ENCODE results near the gene PTP4A1. TPM values are rescaled to one million over a fixed set of nuclear protein-coding genes. Genes with fewer than 3 reads are reported as not detected.
"Not testable (repeated sequence)": the region's sequence is repeated elsewhere in the genome, so short reads cannot be mapped to it uniquely, and the experiment has no call there.

Gene PTP4A1
- 10 to 100 TPM; 18.2 to 27.5 TPM for total RNA-seq
- long read RNA-seq, donor 1, partial matches to known transcripts = 0 of 1 reads
- long read RNA-seq, donor 1, other reads (novel, unspliced or antisense) = 0 of 1 reads
- long read RNA-seq, donor 2 = 0 reads

DNA sequence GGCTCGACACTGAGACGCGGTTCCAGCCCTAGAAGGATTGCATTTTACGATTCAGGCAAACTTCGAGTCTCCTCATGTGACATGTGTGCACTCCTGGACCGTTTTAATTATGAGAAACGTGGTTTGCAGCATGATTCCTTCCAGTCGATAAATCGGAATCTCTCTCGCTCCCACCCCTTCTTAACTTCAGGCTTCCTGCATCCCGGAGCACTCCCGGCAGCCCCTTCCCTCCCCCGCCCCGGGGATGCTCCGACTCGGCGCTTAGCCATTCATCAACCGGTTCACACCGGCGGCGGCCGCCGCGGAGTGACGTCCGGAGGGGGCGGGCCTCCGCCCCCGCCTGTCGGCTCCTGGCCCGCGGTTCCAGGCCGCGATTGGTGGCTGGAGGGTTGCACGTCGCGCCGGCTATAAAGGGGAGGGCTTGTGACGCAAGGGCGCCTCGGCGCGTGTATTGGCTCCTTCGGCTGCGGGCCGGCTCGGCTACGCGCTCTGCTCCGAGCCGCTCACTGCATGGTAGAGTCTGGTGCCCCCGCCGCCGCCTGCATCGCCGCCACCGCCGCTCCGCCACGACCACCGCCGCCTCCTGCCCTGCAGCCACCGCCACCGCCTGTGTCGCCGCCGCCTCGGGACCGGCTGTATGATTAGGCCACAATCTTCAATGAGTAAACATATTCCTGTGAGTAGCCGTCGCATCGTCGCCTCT lies at the start of gene PTP4A1, which contains the start of gene LOC128125822:
TSS of gene PTP4A1 (plus strand) at position 437 of the 703 bp plus-strand sequence. CDS start 4,401 bp downstream, outside the sequence.
TSS of gene LOC128125822 (plus strand) at position 437 of the 703 bp plus-strand sequence.
- intact Hi-C loops (cut with DNase I) = loop anchor here in 1 of 2 donors (10.0 kb wide), 1 partner anchor 63 kb away; the partner anchor contains the start of gene PHF3
- peak; percentile 100 for DNase-seq (ENCODE audit: low spot score)

DNA sequence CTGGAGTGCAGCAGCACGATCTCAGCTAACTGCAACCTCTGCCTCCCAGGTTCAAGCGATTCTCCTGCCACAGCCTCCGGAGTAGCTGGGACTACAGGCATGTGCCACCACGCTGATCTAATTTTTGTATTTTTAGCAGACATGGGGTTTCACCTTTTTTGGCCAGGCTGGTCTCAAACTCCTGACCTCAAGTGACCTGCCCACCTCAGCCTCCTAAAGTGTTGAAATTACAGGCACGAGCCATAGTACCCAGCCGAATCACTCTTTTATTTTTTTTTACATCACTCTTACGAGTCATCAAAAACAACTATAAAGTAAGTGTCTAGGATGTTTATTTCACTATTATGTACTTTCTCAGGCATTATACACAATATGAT lies 49.4 kb upstream of the PTP4A1 start:
- DNase-seq (ENCODE audit: low spot score) = not testable (repeated sequence)
- intact Hi-C loops (cut with DNase I) = loop anchor here in 1 of 2 donors (10.0 kb wide), 1 partner anchor 1638 kb away; no protein-coding TSS in a partner anchor

DNA sequence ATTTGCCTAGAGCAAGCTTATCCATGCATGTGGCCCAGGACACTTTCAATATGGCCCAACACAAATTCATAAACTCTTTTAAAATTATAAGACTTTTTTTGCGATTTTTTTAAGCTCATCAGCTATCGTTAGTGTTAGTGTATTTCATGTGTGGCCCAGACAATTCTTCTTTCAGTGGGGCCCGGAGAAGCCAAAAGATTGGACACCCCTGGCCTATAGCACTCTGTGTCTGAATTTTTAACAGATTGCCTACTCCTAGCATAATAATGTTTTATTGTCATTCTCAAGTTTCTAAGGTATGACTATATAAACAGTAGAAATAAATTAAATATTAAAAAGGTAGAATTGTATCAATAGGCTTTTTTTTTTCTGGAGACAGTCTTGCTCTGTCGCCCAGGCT lies 48.6 kb upstream of the PTP4A1 start:
- intact Hi-C loops (cut with DNase I) = loop anchor here in 1 of 2 donors (10.0 kb wide), 1 partner anchor 1639 kb away; no protein-coding TSS in a partner anchor

DNA sequence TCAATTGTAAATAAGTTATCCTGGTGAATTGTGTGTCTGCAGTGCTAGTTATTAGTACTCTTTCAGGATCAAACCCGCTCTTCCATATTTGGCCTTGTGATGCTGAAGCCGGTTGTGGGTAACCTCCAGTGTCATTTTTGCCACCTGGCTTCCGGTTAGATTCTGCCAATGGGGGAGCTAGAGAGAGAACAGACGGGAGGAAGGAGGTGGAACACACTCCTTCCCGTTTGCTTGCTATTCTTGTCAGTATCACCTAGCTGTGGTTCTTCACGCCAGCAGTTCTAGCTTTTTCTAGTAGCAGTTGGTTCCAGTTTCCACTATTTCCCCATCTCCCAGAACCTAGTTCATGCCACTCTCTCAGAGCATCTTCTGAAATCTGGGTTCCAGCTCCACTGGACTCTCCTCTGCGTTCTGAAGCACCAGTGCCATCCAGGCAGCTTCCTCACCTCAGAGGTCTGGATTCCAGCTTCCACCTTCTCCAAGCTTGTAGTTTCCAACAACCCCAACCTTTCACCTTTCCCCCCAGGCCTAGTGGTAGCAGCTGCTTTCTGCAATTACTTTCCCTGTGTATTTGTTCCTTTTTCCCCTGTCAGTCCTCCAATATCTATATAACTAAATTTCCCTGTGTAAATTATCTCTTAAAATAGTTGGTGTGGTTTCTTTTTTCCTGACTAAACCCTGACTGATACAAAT lies 46.9 kb upstream of the PTP4A1 start:
- no peak for DNase-seq (ENCODE audit: low spot score)
- intact Hi-C loops (cut with DNase I) = loop anchor here in 1 of 2 donors (10.0 kb wide), 1 partner anchor 1641 kb away; no protein-coding TSS in a partner anchor

More for the DNA sequence above, 48.6 kb upstream of the PTP4A1 start:
- DNase-seq (ENCODE audit: low spot score) = no peak

DNA sequence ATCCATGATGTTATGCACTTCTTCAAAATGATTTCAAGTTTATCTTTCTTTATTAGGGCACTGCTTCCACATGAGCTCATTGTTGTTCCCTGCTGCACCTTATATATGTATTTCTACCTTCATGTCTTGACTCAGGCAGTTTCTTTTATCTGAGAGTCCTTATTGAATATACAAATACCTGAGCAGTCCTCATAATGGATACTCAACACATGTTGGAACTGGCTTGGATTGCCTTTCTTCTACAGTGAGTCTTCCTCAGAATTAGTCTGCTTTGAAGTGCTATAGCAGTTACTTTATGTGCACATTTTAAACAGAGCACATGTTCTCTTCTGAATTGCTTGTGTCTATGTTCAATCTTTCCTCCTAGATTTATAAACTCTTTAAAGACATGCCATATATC lies 45.3 kb upstream of the PTP4A1 start:
- intact Hi-C loops (cut with DNase I) = loop anchor here in 1 of 2 donors (10.0 kb wide), 1 partner anchor 1642 kb away; no protein-coding TSS in a partner anchor

DNA sequence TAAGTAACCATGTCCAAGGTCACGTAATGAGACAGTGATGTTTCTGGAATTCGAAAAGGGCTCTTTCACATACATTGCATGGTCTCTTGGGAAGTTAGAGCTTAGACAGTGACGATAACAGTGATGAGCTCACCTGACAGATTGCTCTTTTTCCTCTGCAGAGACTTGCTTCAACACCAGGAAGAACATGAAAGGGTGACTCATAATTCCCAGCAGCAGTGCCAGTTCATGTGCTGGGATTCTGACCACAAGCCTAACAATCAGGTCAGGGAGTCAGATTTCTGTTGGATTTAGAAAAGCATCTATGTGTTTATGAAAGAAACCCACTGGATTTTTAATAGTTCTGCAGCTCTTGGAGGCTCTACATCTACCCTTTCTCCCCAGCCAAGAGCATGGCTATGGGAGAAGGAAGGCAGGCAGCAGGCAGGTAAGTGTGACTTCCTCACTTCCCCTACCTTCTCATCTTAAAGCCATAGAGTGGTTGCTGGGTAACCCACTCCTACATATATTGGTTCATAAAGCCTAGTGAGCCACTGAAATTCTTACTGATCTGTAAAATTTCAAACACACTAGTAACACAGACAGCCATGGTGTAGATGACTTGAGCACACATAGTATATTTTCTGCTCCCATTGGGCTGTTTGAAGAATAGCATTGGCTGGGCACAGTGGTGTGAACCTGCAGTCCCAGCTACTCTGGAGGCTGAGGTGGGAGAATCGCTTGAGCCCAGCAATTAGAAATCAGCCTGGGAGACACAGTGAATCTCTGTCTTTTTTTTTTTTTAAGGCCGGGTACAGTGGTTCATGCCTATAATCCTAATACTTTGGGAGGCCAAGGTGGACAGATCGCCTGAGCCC lies 44.4 kb upstream of the PTP4A1 start:
- DNase-seq (ENCODE audit: low spot score) = no peak
- intact Hi-C loops (cut with DNase I) = loop anchor here in 1 of 2 donors (10.0 kb wide), 1 partner anchor 1643 kb away; no protein-coding TSS in a partner anchor

More for the DNA sequence above, 45.3 kb upstream of the PTP4A1 start:
- no peak for DNase-seq (ENCODE audit: low spot score)

DNA sequence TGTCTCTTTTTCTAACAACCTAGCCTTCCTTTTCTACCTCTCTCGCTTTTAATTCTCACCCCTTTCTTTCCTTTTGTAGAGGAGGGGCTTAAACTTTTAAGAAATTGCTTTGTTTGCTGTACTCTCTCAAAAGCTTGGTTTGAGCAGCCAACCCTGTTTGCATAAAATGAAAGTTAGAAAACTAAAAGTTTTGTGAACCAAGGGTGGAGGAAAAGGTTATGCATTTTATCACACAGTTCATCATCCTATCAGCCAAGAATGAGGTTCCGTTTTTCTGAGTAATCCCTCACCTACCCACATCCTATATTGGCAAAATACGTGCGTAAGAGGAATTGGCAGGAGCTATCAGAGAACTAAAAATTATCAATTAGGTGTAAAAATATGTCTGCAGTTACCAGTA lies 42.8 kb upstream of the PTP4A1 start:
- no peak for DNase-seq (ENCODE audit: low spot score)
- intact Hi-C loops (cut with DNase I) = loop anchor here in 1 of 2 donors (10.0 kb wide), 1 partner anchor 1645 kb away; no protein-coding TSS in a partner anchor

DNA sequence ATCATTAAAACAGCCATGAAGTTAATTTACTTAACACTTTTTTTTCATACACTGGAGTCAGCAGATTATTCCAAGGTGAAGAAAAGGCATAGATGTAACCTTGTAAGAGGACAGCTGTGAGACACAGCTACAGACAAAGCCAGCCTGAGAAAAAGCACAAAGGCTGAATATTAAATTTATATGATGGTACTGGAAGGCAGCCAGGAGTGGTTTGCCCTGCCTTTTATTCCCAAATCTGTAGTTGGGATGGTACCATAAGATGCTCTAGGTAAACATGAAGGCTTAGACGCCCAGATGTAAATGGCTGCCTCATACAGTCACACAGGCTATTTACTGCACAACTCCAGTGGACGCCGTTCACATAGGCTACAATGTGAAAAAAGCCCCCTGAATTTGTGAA lies 42.1 kb upstream of the PTP4A1 start:
- no peak for DNase-seq (ENCODE audit: low spot score)
- intact Hi-C loops (cut with DNase I) = no loop called here

DNA sequence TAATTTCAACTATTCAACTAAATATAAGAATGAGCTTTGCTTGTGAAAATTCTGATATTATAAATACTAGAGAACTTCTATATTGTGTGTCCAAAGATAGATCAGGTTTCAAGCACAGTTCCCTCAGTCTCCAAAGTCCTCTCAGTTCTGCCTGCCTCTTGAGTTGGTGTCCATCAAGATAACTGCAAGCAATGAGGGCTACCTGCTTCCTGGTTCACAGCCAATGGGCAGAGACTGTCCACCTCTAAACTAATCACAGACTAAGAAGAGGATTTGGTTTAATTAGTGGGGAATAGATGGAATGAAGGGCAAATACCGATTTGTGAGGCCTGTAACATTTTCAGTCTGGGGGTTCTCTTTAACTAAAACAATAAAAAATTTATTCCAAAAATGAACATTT lies 41.3 kb upstream of the PTP4A1 start:
- intact Hi-C loops (cut with DNase I) = no loop called here
- DNase-seq (ENCODE audit: low spot score) = no peak

DNA sequence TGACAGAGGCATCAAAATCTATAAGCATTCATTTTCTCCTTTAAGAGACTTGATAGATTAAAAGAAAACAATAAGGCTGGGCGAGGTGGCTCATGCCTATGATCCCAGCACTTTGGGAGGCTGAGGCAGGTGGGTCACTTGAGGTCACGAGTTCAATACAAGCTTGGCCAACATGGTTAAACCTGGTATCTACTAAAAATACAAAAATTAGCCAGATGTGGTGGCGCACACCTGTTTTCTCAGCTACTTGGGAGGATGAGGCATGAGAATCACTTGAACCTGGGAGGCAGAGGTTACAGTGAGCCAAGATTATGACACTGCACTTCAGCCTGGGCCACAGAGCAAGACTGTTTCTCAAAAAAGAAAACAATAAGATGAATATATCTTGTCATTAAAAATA lies 39.3 kb upstream of the PTP4A1 start:
- no peak for DNase-seq (ENCODE audit: low spot score)
- intact Hi-C loops (cut with DNase I) = no loop called here

DNA sequence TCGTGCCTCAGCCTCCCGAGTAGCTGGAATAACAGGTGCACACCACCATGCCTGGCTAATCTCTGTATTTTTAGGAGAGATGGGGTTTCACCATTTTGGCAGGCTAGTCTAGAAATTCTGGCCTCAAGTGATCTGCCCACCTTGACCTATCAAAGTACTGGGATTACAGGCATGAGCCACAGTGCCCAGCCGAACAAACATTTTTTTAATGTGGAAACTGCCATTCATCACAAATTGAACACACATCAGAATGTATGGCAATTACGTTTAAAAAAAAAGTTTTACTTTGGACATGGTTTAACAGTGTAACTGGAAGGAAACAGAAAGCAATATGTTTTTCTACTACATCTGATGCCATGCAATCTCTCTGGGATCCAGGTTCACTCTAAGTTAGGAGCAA lies 38.3 kb upstream of the PTP4A1 start:
- intact Hi-C loops (cut with DNase I) = no loop called here
- DNase-seq (ENCODE audit: low spot score) = no peak

DNA sequence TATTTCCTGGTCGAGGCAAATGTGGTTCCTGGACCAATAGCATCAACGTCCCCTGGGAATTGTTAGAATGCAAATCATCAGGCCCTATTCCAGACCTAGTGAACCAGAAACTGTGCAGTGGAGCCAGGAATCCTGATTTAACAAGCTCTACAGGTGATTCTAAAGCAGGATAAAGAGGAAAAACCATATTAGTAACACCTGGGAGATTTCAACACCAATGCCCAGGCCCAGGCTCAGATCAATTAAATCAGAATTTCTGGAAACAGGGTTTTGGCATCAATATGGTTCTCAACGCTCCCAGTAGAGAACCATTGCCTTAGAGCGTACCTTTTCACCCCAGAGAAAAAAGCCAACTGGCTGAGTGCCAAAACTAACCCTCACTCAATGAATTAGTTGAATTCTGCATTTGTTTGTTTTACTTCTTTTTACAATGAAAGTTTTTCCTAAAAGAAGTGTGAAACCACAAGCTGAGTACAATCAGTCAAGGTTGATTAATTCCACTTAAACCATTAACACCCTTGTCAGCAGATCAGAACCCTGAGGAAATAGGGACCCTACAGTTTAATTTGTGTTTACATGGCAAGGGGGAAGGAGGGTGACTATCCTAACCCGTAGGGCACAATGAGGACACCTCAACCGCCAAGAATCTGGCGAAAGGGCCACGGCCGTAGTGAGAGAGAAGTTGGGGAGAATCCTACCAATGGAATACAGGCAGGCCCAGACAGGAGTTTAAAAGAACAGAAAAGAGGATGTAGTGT lies 34.9 kb upstream of the PTP4A1 start:
- intact Hi-C loops (cut with DNase I) = no loop called here
- DNase-seq (ENCODE audit: low spot score) = no peak

DNA sequence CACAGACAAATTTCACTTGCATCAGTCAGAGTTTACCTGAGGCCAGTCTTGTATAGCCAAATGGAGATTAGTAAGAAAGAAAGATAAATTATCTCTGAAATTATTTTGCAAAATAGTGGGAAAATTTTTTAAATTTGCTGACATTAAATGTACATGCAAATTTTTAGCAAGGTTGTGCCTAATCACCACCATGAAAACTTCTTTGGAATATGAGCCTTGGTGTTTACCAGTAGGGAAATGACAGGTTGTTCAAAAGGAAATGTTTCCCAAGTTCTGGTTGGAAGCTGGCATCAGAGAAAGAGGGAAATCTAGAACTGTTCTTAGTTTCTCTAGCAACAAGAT lies 34.4 kb upstream of the PTP4A1 start:
- no peak for DNase-seq (ENCODE audit: low spot score)
- intact Hi-C loops (cut with DNase I) = no loop called here

DNA sequence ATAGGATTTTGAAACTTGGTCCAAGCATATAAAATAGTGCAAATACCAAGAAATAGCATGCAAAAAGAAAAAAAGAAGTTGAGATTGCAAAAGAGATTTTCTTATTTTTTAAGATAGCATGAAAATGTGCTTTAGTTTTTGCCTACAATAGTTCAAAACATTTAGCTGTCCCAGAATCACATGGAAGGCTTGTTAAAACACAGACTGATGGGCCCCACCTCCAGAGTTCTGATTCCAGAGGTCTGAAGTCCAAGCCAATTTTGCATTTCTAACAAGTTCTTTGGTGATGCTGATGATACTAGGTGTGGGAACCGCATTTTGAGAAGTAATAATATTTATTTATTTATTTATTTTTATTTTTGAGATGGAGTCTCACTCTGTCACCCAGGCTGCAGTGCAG lies 33.7 kb upstream of the PTP4A1 start:
- intact Hi-C loops (cut with DNase I) = no loop called here
- no peak for DNase-seq (ENCODE audit: low spot score)

DNA sequence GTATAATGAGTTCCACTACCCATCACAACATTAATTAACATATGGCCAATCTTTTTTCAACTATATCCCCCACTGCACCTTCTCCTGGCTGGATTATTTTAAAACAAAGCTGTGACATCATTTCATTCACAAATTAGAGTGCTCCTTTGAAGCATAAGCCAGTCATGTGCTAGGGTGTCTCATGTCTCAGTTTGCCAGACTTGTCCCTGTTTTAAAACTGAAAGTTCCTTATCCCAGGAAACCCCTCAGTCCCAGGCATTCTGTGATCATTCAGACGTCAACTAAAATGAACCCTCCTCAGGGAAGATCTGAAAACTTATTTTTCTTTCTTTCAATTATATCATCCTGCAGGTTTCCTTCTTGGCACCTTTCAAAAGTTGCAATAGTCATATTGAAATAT lies 29.3 kb upstream of the PTP4A1 start:
- intact Hi-C loops (cut with DNase I) = no loop called here

DNA sequence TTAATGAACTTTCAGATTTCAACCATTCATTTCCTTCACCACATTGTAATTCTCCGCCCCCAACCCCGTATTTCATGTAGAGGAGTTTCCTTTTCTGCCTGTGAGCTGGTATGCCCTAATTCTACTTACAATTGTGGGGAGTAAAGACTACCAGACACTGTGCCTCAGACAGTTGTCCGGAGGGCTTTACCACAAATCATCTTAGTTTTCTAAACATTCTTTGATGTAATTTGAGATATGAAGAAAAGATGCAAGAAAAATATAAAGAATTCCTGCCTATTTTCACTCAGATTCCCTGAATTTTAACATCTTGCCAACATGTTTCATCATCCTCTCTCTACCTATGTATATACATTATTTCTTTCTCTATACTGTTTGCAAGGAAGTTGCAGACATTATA lies 28.3 kb upstream of the PTP4A1 start:
- intact Hi-C loops (cut with DNase I) = no loop called here

More for the DNA sequence above, 29.3 kb upstream of the PTP4A1 start:
- DNase-seq (ENCODE audit: low spot score) = no peak

DNA sequence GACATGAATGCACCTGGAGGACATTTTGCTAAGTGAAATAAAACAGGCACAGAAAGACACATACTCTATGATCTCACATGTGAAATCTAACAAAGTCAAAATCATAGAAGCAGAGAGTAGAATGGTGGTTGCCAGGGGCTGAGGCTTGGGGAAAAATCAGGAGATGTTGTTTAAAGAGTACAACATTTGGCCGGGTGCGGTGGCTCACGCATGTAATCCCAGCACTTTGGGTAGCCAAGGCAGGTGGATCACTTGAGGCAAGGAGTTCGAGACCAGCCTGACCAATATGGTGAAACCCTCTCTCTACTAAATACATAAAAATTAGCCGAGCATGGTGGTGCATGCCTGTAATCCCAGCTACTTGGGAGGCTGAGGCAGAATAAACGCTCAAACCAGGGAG lies 26.0 kb upstream of the PTP4A1 start:
- DNase-seq (ENCODE audit: low spot score) = no peak
- intact Hi-C loops (cut with DNase I) = no loop called here

More for the DNA sequence above, 28.3 kb upstream of the PTP4A1 start:
- DNase-seq (ENCODE audit: low spot score) = no peak

DNA sequence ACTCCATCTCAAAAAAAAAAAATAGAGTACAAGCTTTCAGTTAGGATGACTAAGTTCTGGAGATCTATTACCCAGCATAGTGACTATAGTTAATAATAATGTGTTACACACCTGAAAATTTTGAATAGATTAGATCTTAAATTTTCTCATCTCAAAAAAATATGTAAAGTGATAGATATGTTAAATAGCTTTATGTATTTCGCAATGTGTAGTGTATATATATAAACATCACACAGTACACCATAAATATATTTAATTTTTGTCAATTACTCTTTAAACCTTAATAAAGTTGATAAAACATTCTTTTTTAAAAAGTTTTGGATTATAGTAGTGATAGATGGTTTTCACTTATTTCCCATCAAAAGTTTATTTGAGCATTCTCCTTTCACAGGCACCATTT lies 25.6 kb upstream of the PTP4A1 start:
- intact Hi-C loops (cut with DNase I) = no loop called here
- no peak for DNase-seq (ENCODE audit: low spot score)

DNA sequence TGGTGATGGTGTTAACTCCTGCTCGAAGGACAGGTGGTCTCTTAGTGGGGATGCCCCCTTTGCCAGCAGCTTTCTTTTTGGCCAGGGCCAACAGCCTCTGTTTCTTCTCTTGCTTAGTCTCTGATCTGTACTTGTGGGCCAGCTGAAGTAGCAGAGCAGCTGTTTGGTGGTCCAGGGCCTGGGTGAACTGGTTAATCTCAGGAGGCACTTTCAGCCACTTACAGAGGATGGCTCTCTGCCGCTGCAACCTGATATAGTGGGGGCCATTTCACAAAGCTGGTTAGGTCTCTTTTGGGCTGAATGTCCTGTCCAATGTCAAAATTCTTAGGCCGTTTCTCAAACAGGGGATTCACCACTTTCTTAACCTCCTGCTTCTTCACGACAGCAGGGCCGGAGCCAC lies 23.2 kb upstream of the PTP4A1 start:
- intact Hi-C loops (cut with DNase I) = no loop called here
- no peak for DNase-seq (ENCODE audit: low spot score)

Measured in posterior vena cava (tissue), 2 donors.